AG09319 (cell line): ENCODE results near the gene ESRRA.
A peak's percentile ranks its signal among the peaks of the same experiment; 100 is the strongest.

Experiments
- DNase-seq: peaks from one replicate; pipeline ENCODE4 v3.0.0-alpha.2; 2010; ENCODE audit warnings: low read depth; ENCODE audit errors: extremely low read depth
- CTCF ChIP-seq: IDR thresholded peaks from 2 replicates; pipeline ENCODE4 v1.5.1; 2011; ENCODE audit warnings: low read depth, mild to moderate bottlenecking, inconsistent platforms, low read length, moderate library complexity

Gene ESRRA

GRCh38 chr11:64267207-64267945 is 37.9 kb upstream of the ESRRA start:
- no peak for TF ChIP-seq CTCF
- DNase-seq = no peak

GRCh38 chr11:64268025-64268892 is 37.1 kb upstream of the ESRRA start:
- no peak for DNase-seq
- TF ChIP-seq CTCF = no peak

DNA sequence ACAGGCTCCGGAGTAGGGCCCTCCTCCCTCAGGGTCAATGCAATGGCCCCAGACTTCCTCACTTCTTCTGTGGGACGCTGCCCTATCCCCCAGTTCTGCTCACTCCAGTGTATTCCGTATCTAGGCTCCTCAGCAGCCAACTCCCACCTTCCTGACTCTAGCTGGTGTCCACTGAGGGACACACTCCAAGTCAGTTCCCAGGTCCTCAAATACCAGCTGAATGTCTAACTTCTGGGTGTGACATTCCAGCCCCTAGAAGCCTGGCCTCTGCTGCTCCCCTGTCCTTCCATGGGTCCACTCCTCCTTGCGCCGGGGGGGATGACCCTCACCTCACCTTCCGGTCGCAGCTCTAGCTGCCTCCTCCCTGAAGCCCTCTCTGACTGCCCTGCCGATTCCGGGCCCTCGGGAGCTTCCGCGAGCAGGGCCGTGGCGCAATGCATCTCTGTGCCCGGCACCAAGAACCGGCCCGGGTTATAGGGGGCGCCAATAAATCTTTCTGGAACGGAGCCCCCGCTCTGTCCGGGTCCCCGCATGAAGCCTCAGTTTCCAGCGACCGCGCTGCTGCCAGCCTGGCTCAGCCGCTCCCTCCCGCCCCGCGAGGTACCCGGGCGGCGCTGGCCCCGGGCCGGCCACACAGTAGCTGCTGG is 36.3 kb upstream of the ESRRA start:
- TF ChIP-seq CTCF = no peak
- DNase-seq = no peak

- DNase-seq = peak; percentile 100
- no peak; the same call in 1 of the 2 replicates for TF ChIP-seq CTCF
Measured at GRCh38 chr11:64269540-64270220, 35.6 kb upstream of the ESRRA start.

DNA sequence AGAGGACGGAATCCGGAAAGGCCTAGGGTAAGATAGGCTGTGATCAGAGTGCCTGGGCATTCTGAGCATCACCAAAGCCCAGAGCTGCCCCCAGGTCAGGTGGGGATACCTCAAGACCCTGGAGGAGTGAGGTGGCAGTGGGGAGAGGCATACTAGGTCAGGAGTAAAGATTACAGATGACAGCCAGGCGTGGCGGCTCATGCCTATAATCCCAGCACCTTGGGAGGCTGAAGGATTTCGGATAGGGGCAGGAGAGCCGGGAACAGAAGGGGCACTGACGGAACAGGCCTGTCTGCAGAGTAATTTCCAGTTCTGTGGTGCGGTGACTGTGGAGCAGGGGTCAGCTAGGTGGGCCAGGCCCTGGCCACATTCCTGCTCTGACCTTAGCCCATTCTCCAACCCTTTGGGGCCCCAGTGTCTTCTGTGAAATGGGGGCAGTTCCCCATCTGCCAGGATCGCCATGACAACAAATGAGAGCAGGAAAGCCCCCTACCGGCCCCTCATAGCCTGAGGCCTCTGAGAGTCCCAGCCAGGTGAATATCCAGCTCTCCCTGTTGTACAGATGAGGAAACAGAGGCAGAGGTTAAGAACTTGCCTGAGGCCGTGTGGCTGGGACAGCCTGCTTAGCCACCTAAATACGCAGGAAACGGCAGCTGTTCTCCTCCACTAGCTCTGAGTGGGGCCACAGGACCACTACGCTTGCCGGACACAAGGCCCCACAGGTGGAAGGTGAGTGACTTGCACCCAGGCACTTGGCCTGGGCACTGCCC is 30.1 kb upstream of the ESRRA start:
- DNase-seq = no peak
- no peak for TF ChIP-seq CTCF

- TF ChIP-seq CTCF = no peak
Measured at GRCh38 chr11:64275841-64276240, 29.5 kb upstream of the ESRRA start.

More at GRCh38 chr11:64275841-64276240, 29.5 kb upstream of the ESRRA start:
- no peak for DNase-seq
